Erythroblast (primary cell): Measurements from ENCODE around the gene CLDN24.

Experiments used
- GATA1 ChIP-seq: IDR thresholded peaks from 2 replicates; pipeline ENCODE4 v1.6.1; 2011; ENCODE audit warnings: low read depth, mild to moderate bottlenecking, control low read depth, low read length, moderate library complexity
- POLR2A ChIP-seq: IDR thresholded peaks from 2 replicates; pipeline ENCODE4 v1.6.1; 2011; ENCODE audit warnings: mild to moderate bottlenecking, low read length

DNA sequence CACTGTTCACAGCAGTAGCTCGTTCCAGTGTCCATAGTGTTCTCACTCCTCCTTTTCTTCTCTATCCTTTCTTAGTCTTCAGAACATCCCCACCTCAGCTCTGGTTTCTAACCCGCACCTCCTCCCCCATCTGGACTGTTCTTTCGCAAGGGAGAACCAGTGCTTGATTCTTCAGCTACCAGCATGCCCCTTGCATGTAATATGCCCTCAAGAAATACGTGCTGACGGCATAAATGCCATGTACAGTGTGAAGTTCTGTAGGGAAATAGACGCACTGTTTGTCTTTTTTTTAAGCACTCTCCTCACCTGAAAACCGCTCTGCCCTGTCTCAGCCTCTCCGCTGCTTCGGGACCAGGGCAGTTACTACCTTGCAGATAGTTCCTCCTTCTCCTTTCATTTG, 7.4 kb downstream of the CLDN24 start:
- no peak for TF ChIP-seq POLR2A
- TF ChIP-seq GATA1: no peak
